Esophagus squamous epithelium (tissue), 5 donors: Measurements from ENCODE around the gene ATP2A3. TPM values are rescaled to one million over a fixed set of nuclear protein-coding genes. Genes with fewer than 3 reads are reported as not detected.
A peak's percentile ranks its signal among the peaks of the same experiment; 100 is the strongest.

ENCODE experiments used
- DNase-seq: peaks from one replicate; lab custom pipeline; 2025; lab: John Stamatoyannopoulos, UW
- H3K27ac ChIP-seq, 4 donors: fragments of 200-600 bp; sonication (generic); one replicate each; pipeline ENCODE4 v1.5.1; 2016 to 2019; ENCODE audit warnings: mild to moderate bottlenecking in 1 of 4
- H3K27me3 ChIP-seq, 4 donors: fragments of 200-600 bp; sonication (generic); 1 replicate in 3 of 4; 2 replicates in 1 of 4; pipeline versions ENCODE4 v1.5.1 to v1.6.0; 2017 to 2021; ENCODE audit warnings: antibody characterized with exemption in 1 of 4
- H3K36me3 ChIP-seq, 3 donors: fragments of 200-600 bp; sonication (generic); one replicate each; pipeline ENCODE4 v1.5.1; 2016 to 2019
- H3K4me1 ChIP-seq, 3 donors: fragments of 200-600 bp; sonication (generic); one replicate each; pipeline ENCODE4 v1.5.1; 2017 to 2019
- H3K4me3 ChIP-seq, 4 donors: fragments of 200-600 bp; sonication (generic); 1 replicate in 3 of 4; 2 replicates in 1 of 4; pipeline ENCODE4 v1.5.1; 2016 to 2019; ENCODE audit warnings: mild to moderate bottlenecking in 2 of 4, moderate library complexity in 1 of 4
- H3K9me3 ChIP-seq, 3 donors: fragments of 200-600 bp; sonication (generic); one replicate each; pipeline ENCODE4 v1.5.1; 2016 to 2019
- POLR2A ChIP-seq, 4 donors: fragments of 450-650 bp; IDR thresholded peaks; one replicate each; pipeline ENCODE4 v1.6.1; 2017; ENCODE audit warnings: antibody characterized with exemption in 4 of 4, mild to moderate bottlenecking in 4 of 4, moderate library complexity in 3 of 4
- WGBS, 2 donors: methylation state at CpG; one replicate each; pipeline ENCODE4 v1.1.5; 2018; 5-methylcytosine and 5-hydroxymethylcytosine counted together
- intact Hi-C: fragments of 100-400 bp; cut with DNase I; formaldehyde crosslinking; loops from one replicate; pipeline ENCODE4 v1.15.0; 2022
- total RNA-seq, 4 donors: library from RNA; depleted of rRNA; stranded (reverse); fragments of >200 nt; gene quantifications; one replicate each; pipeline ENCODE4 v1.1.0, GENCODE V29; 2016
- TF ChIP-seq, protein P1 (sequence below), 6 experiments: fragments of 450-650 bp in 4 of 6; fragments of 200-600 bp in 2 of 6; sonication (generic) in 2 of 6; IDR thresholded peaks; one replicate each; pipeline ENCODE4 v1.5.1; 2016 to 2019; ENCODE audit warnings: antibody characterized with exemption in 6 of 6, mild to moderate bottlenecking in 4 of 6, moderate library complexity in 4 of 6
- donor health status: DM: yes; HTN: yes; CAD: no.

Gene ATP2A3
- total RNA-seq, 4 donors from 2014 or later, result 2.7 to 9.9 (median 5.3) TPM

DNA sequence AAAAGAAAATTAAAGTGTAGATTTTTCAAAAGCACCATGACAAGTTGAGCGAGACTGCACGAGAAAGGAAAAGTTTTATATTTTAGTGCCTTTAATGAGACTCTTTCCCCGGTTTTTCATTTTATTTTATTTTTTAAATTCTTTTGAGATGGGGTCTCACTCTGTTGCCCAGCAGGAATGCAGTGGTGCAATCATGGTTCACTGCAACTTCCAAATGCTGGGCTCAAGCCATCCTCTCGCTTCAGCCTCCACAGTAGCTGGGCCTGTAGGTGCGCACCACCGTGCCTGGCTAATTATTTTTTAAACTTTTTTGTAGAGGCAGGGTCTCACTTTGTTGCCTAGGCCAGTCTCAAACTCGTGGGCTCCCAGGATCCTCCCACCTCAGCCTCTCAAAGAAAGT, 5.7 kb upstream of the ATP2A3 start:
- Histone ChIP-seq H3K27me3 (peaks cover 0 to 31% (median 0%) of the 10 kb centered on the region in 4 donors), H3K9me3 (peaks cover 0 to 9% (median 0%) of the 10 kb centered on the region in 3 donors), H3K4me3 (no peak overlapping the region), H3K4me1 (peaks cover 5 to 14% (median 6%) of the 10 kb centered on the region in 3 donors), H3K36me3 (no peaks in the 10 kb centered on the region), H3K27ac (no peak overlapping the region)
- no peak for DNase-seq
- TF ChIP-seq POLR2A (IDR thresholded peaks at IDR 0.05), result no peak
- TF ChIP-seq, protein P1, sequence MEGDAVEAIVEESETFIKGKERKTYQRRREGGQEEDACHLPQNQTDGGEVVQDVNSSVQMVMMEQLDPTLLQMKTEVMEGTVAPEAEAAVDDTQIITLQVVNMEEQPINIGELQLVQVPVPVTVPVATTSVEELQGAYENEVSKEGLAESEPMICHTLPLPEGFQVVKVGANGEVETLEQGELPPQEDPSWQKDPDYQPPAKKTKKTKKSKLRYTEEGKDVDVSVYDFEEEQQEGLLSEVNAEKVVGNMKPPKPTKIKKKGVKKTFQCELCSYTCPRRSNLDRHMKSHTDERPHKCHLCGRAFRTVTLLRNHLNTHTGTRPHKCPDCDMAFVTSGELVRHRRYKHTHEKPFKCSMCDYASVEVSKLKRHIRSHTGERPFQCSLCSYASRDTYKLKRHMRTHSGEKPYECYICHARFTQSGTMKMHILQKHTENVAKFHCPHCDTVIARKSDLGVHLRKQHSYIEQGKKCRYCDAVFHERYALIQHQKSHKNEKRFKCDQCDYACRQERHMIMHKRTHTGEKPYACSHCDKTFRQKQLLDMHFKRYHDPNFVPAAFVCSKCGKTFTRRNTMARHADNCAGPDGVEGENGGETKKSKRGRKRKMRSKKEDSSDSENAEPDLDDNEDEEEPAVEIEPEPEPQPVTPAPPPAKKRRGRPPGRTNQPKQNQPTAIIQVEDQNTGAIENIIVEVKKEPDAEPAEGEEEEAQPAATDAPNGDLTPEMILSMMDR (IDR thresholded peaks at IDR 0.05), result no peak
- WGBS, 2 donors, result 79 to 81% methylated on average over 7 of the region's 7 CpGs
- intact Hi-C loops, result no loop called here

DNA sequence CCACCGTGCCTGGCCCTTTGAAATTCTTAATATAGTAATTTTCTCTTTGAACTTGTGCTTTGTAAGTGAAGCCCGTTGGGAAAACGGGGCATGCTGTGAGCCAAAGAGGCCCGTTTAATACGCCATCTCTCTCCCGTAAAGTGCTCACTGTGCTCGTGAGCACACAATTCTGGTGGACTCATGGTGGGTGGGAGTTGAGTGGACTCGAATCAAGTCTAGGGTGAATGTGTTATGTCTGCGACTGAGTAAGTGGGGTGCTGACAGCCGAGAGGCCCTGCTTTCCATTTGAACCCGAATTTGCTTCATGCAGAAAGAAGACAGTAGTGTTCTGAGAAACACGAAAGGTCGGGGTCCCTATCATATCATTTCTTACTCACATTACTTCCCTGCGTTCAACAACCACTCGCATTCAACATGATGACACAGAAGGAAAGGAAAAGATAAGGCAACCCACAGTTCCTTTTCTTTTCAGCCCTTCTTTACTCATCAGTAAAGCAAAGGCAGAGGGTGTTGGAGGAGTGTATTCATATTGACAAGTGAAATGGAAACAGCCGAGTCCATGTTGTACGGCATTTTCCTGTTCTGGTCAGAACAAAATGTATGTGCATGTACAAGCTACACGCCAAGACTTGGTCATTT, 4.8 kb upstream of the ATP2A3 start:
- H3K9me3 ChIP-seq, result no peaks in the 10 kb centered on the region
- TF ChIP-seq, protein P1 (IDR thresholded peaks at IDR 0.05), result no peak
- no peak for TF ChIP-seq POLR2A (IDR thresholded peaks at IDR 0.05)
- H3K4me1 ChIP-seq, result peaks cover 6 to 24% (median 8%) of the 10 kb centered on the region in 3 donors
- H3K27me3 ChIP-seq, result peaks cover 0 to 41% (median 0%) of the 10 kb centered on the region in 4 donors
- 74 to 87% methylated on average over 17 to 18 of the region's 18 CpGs for WGBS, 2 donors
- no peak for DNase-seq
- intact Hi-C loops, result no loop called here
- H3K36me3 ChIP-seq, result no peaks in the 10 kb centered on the region
- H3K27ac ChIP-seq, result no peak overlapping the region
- H3K4me3 ChIP-seq, result no peak overlapping the region

DNA sequence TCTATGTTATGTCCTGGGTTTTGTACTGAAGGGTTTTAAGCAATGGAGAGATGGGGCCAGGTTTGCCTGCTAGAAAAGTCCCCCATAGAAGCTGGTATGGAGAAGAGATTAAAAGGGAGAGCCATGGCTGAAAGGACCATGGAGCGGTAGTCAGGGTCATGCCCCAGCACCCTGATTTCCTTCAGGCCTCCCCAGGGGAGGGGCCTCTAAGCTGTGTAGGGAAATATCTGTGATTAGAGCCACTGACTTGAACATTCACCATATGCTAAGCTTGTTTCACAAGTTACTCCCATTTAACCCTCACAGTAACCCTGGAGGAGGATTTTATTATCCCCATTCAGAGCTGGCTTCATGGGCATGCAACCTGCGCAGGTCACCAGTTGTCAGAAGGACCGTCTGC, 3.8 kb upstream of the ATP2A3 start:
- H3K36me3 ChIP-seq, result no peaks in the 10 kb centered on the region
- intact Hi-C loops, result no loop called here
- 91 to 93% methylated on average over 3 of the region's 3 CpGs for WGBS, 2 donors
- no peak for DNase-seq
- TF ChIP-seq POLR2A (IDR thresholded peaks at IDR 0.05), result no peak
- TF ChIP-seq, protein P1 (IDR thresholded peaks at IDR 0.05), result no peak
- no peak overlapping the region for H3K27ac ChIP-seq
- H3K4me1 ChIP-seq, result peaks cover 6 to 32% (median 18%) of the 10 kb centered on the region in 3 donors
- H3K27me3 ChIP-seq, result peaks cover 0 to 43% (median 5%) of the 10 kb centered on the region in 4 donors
- no peak overlapping the region for H3K4me3 ChIP-seq
- no peaks in the 10 kb centered on the region for H3K9me3 ChIP-seq

DNA sequence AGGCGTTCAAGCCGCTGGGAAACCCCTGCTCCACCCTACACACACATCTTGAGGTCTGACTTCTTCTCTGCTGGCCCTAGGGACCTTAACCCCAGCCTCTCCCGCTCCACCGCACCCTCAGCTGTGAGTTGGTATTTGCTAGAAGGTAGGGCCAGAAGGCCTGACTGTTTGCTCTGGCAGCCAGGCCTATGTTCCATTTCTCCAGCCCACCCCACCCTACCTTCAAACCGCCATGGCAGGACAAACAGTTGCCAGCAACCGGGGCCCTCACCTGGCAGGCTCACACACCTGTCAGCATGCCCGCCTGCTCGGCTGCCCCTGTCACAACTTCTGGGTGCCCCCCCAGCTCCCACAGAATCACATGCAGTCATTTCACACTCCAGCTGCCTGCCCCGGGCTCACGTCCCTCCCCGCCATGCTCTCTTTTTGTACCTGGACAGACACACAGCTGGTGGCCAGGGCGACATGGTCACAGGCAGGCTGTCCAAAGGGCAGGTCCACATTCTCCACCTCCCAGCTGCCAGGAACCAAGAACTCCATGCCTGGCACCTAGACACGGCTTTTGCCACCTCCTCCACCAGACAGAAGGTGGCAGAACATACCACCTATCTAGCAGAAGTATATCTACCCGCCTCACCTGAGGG, 2.6 kb upstream of the ATP2A3 start:
- DNase-seq, result no peak
- Histone ChIP-seq H3K4me1 (peaks cover 6 to 40% (median 18%) of the 10 kb centered on the region in 3 donors), H3K36me3 (no peaks in the 10 kb centered on the region), H3K27ac (peak overlapping the region in 1 of 4 donors; percentile 10), H3K9me3 (no peaks in the 10 kb centered on the region), H3K4me3 (no peak overlapping the region), H3K27me3 (peaks cover 3 to 49% (median 6%) of the 10 kb centered on the region in 4 donors)
- TF ChIP-seq, protein P1 (IDR thresholded peaks at IDR 0.05), result peak in 1 of 6 experiments; percentile 10
- no peak for TF ChIP-seq POLR2A (IDR thresholded peaks at IDR 0.05)
- WGBS, 2 donors, result 75 to 80% methylated on average over 12 to 14 of the region's 14 CpGs
- intact Hi-C loops, result no loop called here
